NCI-H69 (cell line): Measurements from ENCODE around the gene TWF2.
A peak's percentile ranks its signal among the peaks of the same experiment; 100 is the strongest.

ENCODE experiments used
- DNase-seq: peaks from one replicate; lab custom pipeline; 2025; lab: John Stamatoyannopoulos, UW

TWF2 gene

DNA sequence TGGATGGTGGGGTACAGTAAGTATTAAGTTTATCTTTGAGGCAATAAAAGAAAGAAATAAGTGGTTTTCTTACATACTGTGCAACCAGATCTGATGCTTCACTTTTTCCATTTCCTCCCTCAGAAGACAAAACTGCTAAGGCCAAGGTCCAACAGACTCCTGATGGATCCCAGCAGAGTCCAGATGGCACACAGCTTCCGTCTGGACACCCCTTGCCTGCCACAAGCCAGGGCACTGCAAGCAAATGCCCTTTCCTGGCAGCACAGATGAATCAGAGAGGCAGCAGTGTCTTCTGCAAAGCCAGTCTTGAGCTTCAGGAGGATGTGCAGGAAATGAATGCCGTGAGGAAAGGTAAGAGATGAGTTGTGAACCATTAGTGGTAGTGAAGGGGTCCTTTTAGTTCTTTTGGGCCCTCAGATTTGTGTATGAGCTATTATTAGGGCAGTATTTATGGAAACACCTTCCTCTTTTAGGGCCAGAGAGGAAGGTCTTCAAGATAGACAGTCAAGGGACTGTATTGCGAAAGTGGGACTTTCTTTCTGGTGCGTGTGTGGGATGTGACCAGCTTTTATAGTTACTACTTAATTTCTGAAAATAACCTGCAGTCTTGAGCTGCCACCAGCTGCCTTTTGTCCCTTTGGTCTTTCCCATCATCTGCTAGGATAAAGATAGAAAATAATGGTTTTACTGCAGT lies 36.4 kb downstream of the TWF2 start:
- DNase-seq: no peak

DNA sequence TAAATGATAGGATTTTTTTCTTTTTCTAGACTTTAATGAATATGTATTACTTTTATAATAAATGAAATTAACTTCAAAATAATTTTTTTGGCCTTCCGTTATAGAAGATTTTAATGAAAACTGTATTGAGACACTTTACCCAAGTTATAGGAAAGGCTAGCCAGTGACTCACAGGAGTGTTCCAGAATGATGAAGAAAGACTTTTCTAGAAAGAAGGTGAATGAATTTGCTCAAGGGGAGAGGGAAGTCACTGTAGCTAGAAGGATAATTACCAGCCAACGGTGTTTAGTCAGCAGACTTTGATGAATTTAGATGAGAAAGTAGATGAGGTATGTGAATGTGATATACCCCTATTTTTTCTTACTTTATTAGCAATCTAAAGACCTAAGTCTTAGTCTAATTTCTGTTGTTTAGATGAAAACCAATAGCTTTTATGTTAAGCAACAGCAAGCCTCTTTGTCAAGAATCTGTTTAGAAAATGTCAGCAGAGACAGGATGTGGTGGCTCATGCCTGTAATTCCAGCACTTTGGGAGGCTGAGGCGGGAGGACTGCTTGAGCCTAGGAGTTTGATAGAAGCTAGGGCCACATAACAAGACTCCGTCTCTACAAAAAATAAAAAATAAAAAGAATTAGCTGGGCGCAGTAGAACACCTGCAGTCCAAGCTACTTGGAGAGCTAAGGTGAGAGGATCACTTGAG lies 37.8 kb downstream of the TWF2 start:
- no peak for DNase-seq

GRCh38 chr3:52198643-52199608 lies 40.0 kb downstream of the TWF2 start:
- no peak for DNase-seq

- DNase-seq: peak; percentile 88
These were observed 40.9 kb downstream of the TWF2 start, which contains the start of gene ALAS1 for GRCh38 chr3:52197842-52198625. ALAS1 (plus strand) TSS chr3:52198160; CDS start chr3:52199242, 1,082 bp downstream.

- no peak for DNase-seq
These were observed 41.5 kb downstream of the TWF2 start for GRCh38 chr3:52197499-52197841.

DNA sequence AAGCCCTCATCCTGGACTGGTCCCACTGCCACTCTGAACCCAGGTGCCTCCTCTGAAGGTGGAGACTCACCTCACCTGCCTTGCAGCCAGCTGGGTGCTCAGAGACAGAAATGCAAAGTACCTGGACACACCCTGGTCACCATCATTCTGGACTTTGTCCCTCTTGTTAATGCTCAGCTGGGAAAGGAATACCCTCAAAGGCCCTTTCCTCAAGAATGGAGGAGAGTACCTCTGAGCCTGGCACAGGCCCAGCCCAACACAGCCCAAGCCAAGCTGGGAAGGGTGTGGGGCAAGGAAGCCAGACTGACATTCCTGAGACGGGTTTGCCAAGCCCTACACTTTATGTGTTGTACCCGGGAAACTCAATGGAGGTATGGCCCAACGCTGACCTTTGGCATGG lies 42.0 kb downstream of the TWF2 start:
- no peak for DNase-seq

- DNase-seq: no peak
These were observed 43.1 kb downstream of the TWF2 start for GRCh38 chr3:52195823-52196331.

DNA sequence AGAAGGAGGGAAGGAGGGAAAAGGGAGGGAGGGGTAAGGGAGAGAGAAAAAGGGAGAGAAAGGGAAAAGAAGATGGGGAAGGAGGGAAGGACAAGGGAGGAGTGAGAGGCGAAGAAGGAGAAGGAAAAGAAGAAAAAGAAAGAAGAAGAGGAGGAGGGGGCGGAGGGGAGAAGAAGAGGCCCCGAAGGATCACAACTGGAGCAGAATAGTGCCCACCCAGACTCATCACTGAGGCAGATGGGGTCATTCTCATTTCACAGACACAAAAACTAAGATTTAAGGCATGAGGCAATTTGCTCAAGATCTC lies 43.7 kb downstream of the TWF2 start:
- DNase-seq: no peak

DNA sequence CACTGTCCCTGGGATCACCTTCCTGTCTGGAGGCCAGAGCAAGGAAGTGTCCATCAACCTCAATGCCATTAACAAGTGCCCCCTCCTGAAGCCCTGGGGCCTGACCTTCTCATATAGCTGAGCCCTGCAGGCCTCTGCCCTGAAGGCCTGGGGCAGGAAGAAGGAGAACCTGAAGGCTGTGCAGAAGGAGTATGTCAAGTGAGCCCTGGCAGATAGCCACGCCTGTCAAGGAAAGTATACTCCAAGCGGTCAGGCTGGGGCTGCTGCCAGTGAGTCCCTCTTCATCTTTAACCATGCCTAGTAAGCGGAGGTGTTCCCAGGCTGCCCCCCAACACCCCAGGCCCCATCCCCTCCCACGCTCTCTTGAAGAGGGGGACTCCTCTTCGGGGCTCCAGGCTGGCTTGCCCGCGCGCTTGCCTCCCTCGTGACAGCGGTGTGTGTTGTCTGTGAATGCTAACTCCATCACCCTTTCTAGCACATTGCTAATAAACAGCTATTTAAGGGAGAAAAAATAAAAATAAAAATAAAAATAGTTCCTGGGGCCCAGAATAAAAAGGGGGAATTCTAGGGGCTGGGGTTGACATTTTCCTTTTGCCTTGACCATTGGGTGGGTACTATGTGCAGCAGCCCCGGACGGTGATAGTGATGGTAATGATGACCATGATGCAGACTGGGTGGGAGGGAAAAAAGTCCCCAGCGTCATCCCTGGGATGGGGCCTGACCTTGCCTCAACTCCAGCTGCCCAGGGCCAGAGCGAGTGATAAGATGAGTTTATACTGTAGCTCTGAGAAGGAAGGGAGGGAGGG lies 44.3 kb downstream of the TWF2 start:
- no peak for DNase-seq

DNA sequence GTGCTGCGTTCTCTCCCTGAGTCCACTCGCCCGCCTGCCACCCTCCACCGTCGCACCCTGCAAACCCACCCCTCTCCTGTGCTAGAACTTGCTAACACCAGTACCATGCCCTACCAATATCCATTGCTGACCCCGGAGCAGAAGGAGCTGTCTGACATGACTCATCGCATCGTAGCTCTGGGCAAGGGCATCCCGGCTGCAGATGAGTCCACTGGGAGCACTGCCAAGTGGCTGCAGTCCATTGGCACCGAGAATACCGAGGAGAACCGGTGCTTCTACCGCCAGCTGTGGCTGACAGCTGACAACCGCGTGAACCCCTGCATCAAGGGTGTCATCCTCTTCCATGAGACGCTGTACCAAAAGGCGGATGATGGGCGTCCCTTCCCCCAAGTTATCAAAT lies 45.9 kb downstream of the TWF2 start:
- DNase-seq: peak; percentile 3

DNA sequence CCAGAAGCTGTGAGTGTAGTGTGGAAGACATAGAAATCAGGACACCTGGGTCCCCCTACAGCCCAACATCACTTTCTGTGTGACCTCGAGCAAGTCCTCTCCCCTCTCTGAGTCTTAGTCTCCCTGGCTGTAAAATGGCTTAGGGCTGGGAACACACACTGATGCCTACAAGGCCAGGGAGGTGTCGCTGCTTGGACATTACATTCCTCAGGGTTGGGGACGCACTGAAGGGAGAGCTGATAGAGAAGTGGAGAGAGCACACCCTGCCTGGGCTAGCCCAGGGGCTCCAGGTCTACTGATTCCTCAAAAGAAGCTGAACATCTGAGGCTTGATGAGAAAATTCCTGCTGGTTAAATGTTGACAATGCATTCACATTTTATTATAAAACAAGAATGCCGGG lies 47.3 kb downstream of the TWF2 start:
- no peak for DNase-seq

- DNase-seq: no peak
These were observed 48.5 kb downstream of the TWF2 start for GRCh38 chr3:52190294-52191074.

GRCh38 chr3:52188556-52188955 lies 50.4 kb downstream of the TWF2 start:
- no peak for DNase-seq

DNA sequence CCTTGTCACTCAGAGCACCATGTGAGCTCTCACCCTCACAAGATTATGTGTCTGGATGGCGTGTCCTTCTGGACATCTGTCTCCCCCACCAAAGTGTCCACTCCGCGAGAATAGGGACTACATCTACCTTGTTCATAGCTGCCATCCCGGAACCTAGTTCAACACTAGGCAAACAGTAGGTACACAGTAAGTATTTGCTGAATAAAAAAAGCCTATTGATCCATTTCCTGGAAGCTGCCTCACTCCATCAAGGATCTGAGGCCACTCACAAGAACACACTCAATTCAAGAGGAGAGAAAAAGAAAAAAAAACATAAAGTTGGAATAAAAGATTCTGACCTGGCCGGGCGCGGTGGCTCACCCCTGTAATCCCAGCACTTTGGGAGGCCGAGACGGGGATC lies 52.2 kb downstream of the TWF2 start:
- no peak for DNase-seq

DNA sequence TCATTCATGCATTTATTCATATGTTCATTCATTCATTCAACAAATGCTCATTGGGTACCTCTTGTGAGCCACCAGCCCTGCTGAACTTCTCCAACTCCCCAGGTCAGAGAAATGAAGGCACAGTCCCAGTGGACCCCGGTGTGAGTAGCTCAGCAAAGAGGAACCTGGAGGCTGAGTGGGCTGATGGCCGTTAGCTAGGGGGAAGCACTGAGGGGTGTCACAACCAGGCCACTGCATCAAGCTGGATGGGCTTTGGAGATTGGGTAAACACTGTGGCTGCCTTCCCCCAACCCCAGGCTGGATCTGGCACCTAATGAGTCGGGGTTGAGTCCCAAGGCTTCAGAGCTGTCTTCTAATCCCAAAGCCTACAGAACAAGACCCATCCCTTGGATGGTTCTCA lies 53.1 kb downstream of the TWF2 start:
- no peak for DNase-seq

DNA sequence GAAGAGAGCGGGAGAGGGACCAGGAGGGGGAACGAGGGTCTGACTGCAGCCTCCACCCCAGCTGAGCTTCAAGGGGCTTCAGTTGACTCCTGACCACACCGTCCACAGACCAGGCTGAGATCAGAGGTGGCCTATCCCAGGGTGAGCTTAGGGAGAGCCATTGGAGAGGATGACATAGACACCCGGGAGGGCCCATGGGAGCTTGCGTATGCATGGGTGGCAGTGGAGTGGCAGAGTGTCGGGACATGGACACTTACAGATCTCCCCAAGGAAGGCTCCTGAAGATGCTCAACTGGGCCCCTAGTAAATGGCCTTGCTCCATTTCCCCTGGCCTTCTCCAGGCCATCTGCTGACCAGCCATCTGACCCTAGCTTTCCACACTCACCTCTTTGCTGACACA lies 53.6 kb downstream of the TWF2 start:
- no peak for DNase-seq

DNA sequence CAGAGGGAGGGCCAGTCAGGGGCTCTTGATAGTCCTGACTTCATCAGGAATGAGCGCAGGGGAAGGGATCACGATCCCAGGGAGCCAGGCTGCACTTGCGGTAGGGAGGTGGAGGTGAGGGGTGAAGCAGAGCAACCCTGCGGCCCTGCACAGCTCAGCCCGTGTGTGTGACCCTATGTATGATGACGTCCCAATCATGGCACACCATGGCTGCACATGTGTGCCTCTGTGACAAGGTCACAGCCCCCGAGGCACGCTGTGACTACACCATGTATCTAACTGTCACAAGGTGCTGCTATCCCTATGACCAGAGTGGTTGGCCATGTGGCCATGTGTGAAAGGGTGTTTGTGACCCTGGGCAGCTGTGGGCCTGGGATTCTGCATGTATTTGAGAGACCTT lies 54.3 kb downstream of the TWF2 start:
- DNase-seq: no peak

- peak; percentile 62 for DNase-seq
These were observed 55.0 kb downstream of the TWF2 start for GRCh38 chr3:52183786-52184445.

DNA sequence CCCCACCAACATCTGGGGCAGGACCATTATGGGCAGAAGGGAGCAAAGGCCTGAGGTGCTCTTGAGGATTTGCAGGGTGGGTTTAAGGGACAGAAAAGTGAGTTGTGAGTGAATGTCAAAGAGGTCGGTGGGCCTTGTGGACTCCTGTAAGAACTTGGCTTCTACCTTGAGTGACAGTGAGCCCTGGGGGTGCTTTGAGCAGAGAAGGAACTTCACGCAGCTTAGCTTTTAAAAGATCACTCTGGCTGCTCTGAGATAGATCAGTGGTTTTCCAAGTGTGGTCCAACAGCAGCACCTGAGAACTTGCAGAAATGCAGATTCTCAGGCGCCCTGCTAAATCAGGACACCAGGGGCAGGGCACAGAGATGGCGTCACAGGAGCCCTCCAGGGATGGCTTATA lies 56.3 kb downstream of the TWF2 start:
- DNase-seq: no peak

- DNase-seq: no peak
These were observed 56.8 kb downstream of the TWF2 start for GRCh38 chr3:52182196-52182595.
